GM19193 (cell line): Measurements from ENCODE around the gene ANKZF1.

Source experiments
- POLR2A ChIP-seq: IDR thresholded peaks from 4 replicates; pipeline ENCODE4 v1.6.1; 2011; ENCODE audit not compliant: insufficient read depth, insufficient read length; ENCODE audit errors: extremely low read depth

The ANKZF1 gene

DNA sequence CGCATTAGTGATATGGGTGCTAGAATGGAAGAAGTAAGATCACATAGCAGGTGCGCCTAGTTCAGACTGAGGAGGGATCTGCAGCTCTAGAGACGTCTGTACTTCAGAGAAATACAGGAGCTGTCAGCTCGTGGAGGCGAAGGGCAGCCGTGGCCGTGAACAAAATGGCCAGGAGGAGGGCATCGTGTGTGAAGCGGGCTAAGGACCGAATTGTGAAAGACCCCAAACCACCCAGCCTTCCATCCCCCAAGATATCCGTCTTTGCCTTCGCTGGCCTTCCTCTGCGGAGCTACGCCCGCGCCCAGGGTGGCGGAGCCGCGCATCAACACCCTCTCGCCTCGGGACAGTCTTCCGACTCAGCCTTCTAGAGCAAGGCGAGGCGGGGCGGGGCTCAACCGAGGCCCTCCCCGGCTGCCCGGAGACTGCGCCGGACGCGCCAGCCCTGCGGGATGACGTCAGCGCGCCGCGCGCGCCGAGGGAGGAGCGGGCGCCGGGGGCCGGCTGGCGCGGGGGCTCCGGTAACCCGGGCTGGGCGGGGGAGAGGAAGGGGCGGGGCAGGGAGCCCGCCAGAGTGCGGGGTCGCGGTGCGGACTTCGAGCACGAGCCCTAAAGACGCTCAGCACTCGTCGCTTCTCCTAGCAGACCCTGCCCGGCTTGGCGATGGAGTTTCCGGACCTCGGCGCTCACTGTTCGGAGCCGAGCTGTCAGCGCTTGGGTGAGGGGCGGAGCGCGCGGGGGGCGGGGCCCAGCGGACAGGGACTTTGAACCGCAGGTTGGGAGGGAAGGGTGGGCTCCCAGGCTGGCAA, 23.1 kb upstream of the ANKZF1 start, which contains the start of gene ZFAND2B:
TSS of gene ZFAND2B (plus strand) at position 455 of the 806 bp plus-strand sequence. CDS start at position 661, 206 bp downstream.
- TF ChIP-seq POLR2A: peak; percentile 98

DNA sequence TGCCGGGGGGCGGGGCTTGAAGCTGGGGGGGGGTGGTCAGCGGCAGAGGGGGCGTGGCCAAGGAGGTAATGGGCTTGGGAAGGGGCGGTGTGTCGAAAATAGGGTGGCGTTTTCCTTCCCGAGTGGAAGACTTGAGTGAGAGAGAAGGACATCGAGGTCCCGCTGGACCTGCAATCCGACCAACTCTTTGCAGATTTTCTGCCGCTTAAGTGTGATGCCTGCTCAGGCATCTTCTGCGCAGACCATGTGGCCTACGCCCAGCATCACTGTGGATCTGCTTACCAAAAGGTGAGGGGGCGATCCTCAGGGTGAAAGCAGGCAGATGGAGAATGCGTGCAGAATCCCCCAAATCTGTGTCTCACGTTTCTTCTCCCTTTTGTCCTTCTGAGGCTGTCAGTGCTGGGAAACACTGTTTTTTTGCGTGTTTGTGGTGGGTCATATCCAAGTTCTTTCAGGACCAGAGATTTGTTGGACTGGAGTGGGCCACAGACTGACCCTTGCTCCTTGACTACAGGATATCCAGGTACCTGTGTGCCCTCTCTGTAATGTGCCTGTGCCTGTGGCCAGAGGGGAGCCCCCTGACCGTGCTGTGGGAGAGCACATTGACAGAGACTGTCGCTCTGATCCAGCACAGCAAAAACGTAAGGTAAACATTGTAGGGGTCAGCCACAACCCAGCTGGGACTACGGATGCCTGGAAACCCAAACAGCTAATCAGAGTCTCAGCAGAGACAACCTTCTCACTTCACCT, 22.3 kb upstream of the ANKZF1 start:
- TF ChIP-seq POLR2A: no peak

DNA sequence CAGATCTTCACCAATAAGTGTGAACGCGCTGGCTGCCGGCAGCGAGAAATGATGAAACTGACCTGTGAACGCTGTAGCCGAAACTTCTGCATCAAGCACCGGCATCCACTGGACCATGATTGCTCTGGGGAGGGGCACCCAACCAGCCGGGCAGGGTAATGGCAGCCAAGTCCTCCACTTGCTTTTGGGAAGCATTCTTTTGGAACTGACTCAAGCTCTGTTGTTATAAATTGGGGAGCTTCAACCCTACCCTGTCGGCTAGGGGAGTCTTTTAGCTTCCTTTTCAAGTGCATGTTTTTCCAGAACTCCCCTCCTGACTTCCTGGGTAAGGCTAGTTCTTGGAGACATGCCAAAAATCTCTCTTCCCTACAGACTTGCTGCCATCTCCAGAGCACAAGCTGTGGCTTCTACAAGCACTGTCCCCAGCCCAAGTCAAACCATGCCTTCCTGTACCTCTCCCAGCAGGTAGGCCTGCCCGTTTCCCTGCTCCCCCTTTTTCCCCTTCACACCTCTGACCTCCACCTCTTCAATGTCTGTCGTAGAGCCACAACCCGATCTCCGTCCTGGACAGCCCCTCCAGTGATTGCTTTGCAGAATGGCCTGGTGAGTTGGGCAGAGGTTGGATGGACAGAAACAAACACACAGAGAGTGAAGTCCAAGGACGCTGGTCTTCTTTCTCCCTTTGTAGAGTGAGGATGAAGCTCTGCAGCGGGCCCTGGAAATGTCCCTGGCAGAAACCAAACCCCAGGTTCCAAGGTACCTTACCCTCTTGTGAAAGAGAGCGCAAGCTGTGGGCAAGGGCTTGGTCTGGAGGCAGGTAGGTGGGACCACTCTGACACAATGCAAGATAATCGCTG, 21.5 kb upstream of the ANKZF1 start:
- no peak for TF ChIP-seq POLR2A

DNA sequence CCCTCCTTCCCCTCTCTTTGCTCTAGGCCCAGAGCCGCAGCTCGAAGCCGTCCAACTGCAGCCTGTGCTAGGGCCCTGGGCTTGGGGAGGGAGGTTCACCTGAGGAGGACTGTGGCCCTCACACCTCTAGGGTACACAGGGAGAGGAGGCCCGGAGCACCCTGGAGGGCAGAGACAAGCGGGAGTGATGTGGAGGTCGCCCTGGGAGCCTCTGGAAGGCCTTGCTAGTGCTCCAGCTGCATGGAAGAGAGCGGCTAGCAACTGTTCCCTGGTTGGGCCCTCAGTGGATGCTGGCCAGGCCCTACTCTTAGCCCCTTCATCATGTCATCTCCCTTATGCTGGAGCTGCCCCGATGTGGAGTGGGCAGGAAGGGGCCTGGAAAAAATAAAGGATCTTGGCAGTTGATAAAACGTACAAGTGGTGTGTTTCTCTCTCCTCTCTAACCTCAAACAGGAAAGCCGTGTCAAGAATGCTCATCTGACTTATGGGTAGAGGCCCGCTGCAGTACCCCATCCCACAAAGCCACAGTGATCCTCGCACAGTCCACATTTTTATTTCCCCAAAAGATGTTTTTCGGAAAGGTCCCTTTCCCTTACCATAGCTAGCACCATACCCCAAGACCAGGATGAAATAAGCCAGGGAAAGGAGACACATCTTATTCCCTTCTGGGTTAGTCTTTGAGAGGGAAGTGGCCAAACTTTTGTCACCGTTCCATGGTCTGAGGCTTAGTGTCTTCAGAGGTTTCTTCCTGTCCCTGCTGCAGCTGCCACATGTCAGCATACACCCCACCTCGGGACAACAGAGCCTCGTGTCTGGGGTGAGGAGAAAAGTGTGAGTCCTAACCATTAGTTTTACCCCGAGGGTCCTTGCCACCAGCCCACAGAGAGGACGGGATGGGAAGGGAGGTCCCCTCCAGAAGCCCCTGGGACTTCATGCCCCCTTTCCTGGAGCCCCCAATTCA, 20.1 kb upstream of the ANKZF1 start:
- no peak for TF ChIP-seq POLR2A

DNA sequence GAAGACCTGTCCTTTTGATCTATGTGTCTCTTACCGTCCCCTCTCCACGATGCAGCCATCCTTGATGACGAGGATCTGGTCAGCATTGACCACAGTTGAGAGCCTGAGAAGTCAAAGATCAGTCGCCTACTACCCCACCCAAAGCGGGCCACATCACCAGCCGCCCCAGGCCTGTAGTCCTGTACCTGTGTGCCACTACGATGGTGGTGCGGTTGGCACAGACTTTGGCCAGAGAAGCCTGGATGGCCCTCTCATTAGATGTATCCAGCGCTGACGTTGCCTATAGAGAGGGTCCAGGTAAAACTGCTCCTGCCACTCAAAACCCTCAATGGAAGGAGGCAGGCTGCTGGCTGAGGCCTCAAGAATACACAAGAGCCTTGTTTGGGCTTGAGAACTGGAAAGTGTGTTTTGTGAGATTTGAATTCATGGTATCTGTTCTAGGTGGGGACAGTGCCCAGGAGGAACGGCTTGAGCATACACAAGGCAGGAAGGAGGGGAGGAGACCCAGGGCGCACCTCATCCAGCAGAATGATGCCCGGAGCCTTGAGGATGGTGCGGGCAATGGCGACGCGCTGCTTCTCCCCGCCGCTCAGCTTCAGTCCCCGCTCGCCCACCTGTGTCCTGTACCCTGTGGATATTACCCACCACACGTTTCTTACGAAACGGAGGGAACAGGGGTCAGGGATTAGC, 19.3 kb upstream of the ANKZF1 start:
- no peak for TF ChIP-seq POLR2A

GRCh38 chr2:219210886-219211362, 18.7 kb upstream of the ANKZF1 start:
- TF ChIP-seq POLR2A: no peak

DNA sequence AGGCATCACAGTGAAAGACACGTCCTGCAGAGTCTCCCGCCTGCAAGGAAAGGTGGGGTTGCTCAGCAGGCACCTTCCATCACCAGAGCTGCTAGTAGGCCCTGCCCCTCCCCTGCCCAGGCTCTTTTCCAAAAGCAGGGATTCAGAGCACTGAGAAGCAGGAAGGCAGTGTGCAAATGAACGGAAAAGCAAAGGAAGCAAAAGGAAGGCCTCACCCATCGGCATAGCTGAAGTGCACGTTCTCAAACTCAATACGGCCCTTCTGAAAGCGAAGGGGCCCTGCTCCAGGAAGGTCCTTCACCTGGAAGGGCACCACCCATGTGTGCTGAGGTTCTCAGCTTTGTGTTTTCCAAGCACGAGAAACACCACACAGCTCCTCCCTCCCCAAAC, 16.6 kb upstream of the ANKZF1 start:
- no peak for TF ChIP-seq POLR2A

DNA sequence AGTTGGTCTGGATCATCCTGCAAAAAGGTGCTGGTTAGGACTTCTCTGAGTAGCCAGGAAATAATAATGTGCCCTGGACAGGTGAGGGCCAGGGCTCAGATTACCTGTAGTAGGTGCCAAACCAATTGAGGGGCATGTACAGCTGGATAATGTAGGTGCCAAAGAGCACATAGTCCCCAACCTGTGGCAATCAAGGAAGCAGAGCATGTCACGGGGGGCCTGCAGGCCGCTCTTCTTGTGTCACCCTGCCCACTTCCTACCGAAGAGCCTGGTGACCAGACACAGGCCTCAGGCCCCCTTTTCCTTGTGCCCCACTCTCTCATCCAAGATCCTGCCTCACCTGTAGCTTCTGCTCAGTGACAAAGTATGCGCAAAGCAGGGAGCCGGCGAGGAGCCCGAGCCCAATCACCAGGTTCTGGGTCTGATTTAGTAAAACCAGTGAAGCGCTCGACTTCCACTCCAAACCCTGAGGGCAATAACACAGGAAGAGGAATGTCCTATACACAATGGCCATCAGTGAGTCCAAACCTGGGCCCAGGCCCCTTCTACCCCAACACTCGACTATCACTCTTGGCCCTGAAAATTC, 16.0 kb upstream of the ANKZF1 start:
- TF ChIP-seq POLR2A: no peak

DNA sequence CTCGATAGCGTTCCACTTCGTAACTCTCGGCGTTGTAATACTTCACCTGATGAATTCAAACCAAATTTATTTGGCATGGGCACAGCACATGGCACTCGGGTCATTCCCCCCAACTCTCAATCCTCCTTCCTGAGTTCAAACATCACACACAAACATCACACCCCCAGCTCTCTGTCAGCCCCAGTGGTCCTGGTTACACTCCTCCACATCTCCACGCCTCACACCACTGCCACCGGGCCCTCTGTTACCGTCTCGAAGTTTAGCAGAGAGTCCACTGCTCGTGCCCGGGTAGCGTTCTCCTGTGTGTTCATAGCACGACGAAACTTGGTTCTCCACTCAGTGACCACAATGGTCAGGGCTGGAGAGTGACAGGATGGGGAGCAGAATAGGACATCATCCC, 15.5 kb upstream of the ANKZF1 start:
- TF ChIP-seq POLR2A: no peak

GRCh38 chr2:219214786-219215185, 14.8 kb upstream of the ANKZF1 start:
- no peak for TF ChIP-seq POLR2A

GRCh38 chr2:219215871-219216534, 13.6 kb upstream of the ANKZF1 start:
- TF ChIP-seq POLR2A: no peak

DNA sequence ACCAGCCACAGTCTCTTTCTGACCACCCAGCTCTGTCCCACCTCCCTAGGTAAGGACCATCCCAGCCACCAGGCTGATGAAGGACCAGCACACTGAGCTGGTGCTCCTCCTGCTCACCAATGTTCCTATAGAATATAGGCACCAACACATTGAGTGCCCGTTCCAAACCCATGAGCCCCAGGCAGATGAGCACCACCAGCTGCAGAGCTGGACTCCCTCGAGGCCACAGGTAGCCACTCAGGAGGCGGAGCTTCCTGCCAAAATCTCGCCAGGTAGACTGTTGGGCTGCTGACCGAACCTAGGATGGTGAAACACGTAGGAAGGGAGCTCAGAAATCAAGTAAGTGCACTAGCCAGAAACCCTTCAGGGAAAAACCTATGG, 13.1 kb upstream of the ANKZF1 start:
- TF ChIP-seq POLR2A: no peak
